Smooth muscle cell (in vitro differentiated cells): Measurements from ENCODE around the gene AGBL4. TPM values are rescaled to one million over a fixed set of nuclear protein-coding genes. Genes with fewer than 3 reads are reported as not detected.

Source experiments
- DNase-seq: peaks from one replicate; lab custom pipeline; 2025; ENCODE audit not compliant: unreplicated experiment; lab: John Stamatoyannopoulos, UW
- H2AFZ ChIP-seq: fragments of 200-600 bp; sonication (generic); 2 replicates; pipeline ENCODE4 v1.6.0; 2016; ENCODE audit warnings: antibody characterized with exemption, low read depth, mild to moderate bottlenecking
- H3F3A ChIP-seq: fragments of 200-600 bp; sonication (generic); 2 replicates; pipeline ENCODE4 v1.6.0; 2017; ENCODE audit warnings: antibody characterized with exemption, low read depth
- H3K27ac ChIP-seq: fragments of 200-600 bp; sonication (generic); 2 replicates; pipeline ENCODE4 v1.5.1; 2016; ENCODE audit warnings: low read depth, mild to moderate bottlenecking
- H3K27me3 ChIP-seq: fragments of 200-600 bp; sonication (generic); 2 replicates; pipeline ENCODE4 v1.6.1; 2016; ENCODE audit warnings: low read depth, mild to moderate bottlenecking
- H3K36me3 ChIP-seq: fragments of 200-600 bp; sonication (generic); 2 replicates; pipeline ENCODE4 v1.5.1; 2016; ENCODE audit warnings: low read depth
- H3K4me1 ChIP-seq: fragments of 200-600 bp; sonication (generic); 2 replicates; pipeline ENCODE4 v1.5.1; 2016; ENCODE audit warnings: low read depth
- H3K4me2 ChIP-seq: fragments of 200-600 bp; sonication (generic); 2 replicates; pipeline ENCODE4 v1.6.0; 2016; ENCODE audit warnings: mild to moderate bottlenecking
- H3K4me3 ChIP-seq: fragments of 200-600 bp; sonication (generic); 2 replicates; pipeline ENCODE4 v1.5.1; 2016; ENCODE audit warnings: mild to moderate bottlenecking
- H3K79me2 ChIP-seq: fragments of 200-600 bp; sonication (generic); 2 replicates; pipeline ENCODE4 v1.6.0; 2016; ENCODE audit warnings: low read depth, mild to moderate bottlenecking
- H3K9ac ChIP-seq: fragments of 200-600 bp; sonication (generic); 2 replicates; pipeline ENCODE4 v1.6.0; 2016; ENCODE audit warnings: low read depth
- H3K9me3 ChIP-seq: fragments of 200-600 bp; sonication (generic); replicated peaks from 2 replicates; pipeline ENCODE4 v1.5.1; 2016; ENCODE audit warnings: low read depth
- H4K20me1 ChIP-seq: fragments of 200-600 bp; sonication (generic); 2 replicates; pipeline ENCODE4 v1.6.0; 2016; ENCODE audit warnings: low read depth
- CTCF ChIP-seq: fragments of 200-600 bp; sonication (generic); IDR thresholded peaks from 2 replicates; pipeline ENCODE4 v1.5.1; 2017; ENCODE audit warnings: borderline replicate concordance, mild to moderate bottlenecking, antibody characterized with exemption; ENCODE audit not compliant: insufficient read depth, poor library complexity, severe bottlenecking
- WGBS: methylation state at CpG from one replicate; pipeline ENCODE4 v1.1.7; 2016; ENCODE audit warnings: low lambda C conversion rate; 5-methylcytosine and 5-hydroxymethylcytosine counted together
- polyA plus RNA-seq: library from polyadenylated mRNA; unstranded; fragments of >200 nt; fragmentation: Nextera tagmentation; extraction: Ambion mirVana; gene quantifications from 2 replicates; pipeline ENCODE4 v1.2.1, GENCODE V29; 2016
- total RNA-seq: library from RNA; depleted of rRNA; stranded (reverse); fragments of >200 nt; gene quantifications from 2 replicates; pipeline ENCODE4 v1.2.3, GENCODE V29; 2014

Gene AGBL4
- total and polyA plus RNA-seq, 2 experiments from 2014 or later = 0.29 TPM; not detected in 1

- Histone ChIP-seq H3K36me3 (no peaks in the 10 kb centered on the region), H3K9ac (no peak overlapping the region), H3K4me3 (no peak overlapping the region), H3K9me3 (no peaks in the 10 kb centered on the region), H3K4me2 (no peak overlapping the region), H3K27me3 (no peaks in the 10 kb centered on the region), H2AFZ (no peak overlapping the region), H3K27ac (no peak overlapping the region), H3F3A (no peaks in the 10 kb centered on the region), H3K79me2 (no peaks in the 10 kb centered on the region), H3K4me1 (no peaks in the 10 kb centered on the region), H4K20me1 (no peaks in the 10 kb centered on the region)
- no peak for DNase-seq
- TF ChIP-seq CTCF = no peak
- 90% methylated on average over 2 of the region's 2 CpGs for WGBS
Measured at GRCh38 chr1:48744032-48744431, 1279.7 kb downstream of the AGBL4 start.

- DNase-seq = no peak
Measured at GRCh38 chr1:48743480-48743879, 1280.3 kb downstream of the AGBL4 start.

GRCh38 chr1:48741380-48741779, 1282.4 kb downstream of the AGBL4 start:
- Histone ChIP-seq H3K9ac (no peak overlapping the region), H3K27me3 (no peaks in the 10 kb centered on the region), H3K4me3 (no peak overlapping the region), H4K20me1 (no peaks in the 10 kb centered on the region), H3K9me3 (no peaks in the 10 kb centered on the region), H3K27ac (no peak overlapping the region), H2AFZ (no peak overlapping the region), H3K4me2 (no peak overlapping the region), H3K36me3 (no peaks in the 10 kb centered on the region), H3K4me1 (no peaks in the 10 kb centered on the region), H3F3A (no peaks in the 10 kb centered on the region), H3K79me2 (no peaks in the 10 kb centered on the region)
- TF ChIP-seq CTCF = no peak
- WGBS = 94% methylated on average over 7 of the region's 7 CpGs
- no peak for DNase-seq

More at GRCh38 chr1:48743480-48743879, 1280.3 kb downstream of the AGBL4 start:
- Histone ChIP-seq H2AFZ (no peak overlapping the region), H3K79me2 (no peaks in the 10 kb centered on the region), H3K27ac (no peak overlapping the region), H3K4me2 (no peak overlapping the region), H3K4me3 (no peak overlapping the region), H3K9ac (no peak overlapping the region), H3K9me3 (no peaks in the 10 kb centered on the region), H4K20me1 (no peaks in the 10 kb centered on the region), H3K4me1 (no peaks in the 10 kb centered on the region), H3F3A (no peaks in the 10 kb centered on the region), H3K27me3 (no peaks in the 10 kb centered on the region), H3K36me3 (no peaks in the 10 kb centered on the region)
- no peak for TF ChIP-seq CTCF

GRCh38 chr1:48740621-48741020, 1283.1 kb downstream of the AGBL4 start:
- H3K9me3 ChIP-seq = no peaks in the 10 kb centered on the region
- WGBS = 82% methylated on average over 3 of the region's 3 CpGs
- no peaks in the 10 kb centered on the region for H3K36me3 ChIP-seq
- H3F3A ChIP-seq = no peaks in the 10 kb centered on the region
- no peaks in the 10 kb centered on the region for H3K4me1 ChIP-seq
- H2AFZ ChIP-seq = no peak overlapping the region
- no peak overlapping the region for H3K27ac ChIP-seq
- no peaks in the 10 kb centered on the region for H4K20me1 ChIP-seq
- TF ChIP-seq CTCF = no peak
- DNase-seq = no peak
- no peaks in the 10 kb centered on the region for H3K27me3 ChIP-seq
- H3K4me3 ChIP-seq = no peak overlapping the region
- no peak overlapping the region for H3K9ac ChIP-seq
- H3K79me2 ChIP-seq = no peaks in the 10 kb centered on the region
- no peak overlapping the region for H3K4me2 ChIP-seq
